Stomach (tissue), 9 donors: ENCODE data around the gene GATM. TPM values are rescaled to one million over a fixed set of nuclear protein-coding genes. Genes with fewer than 3 reads are reported as not detected.

Experiments
- DNase-seq, 2 donors: peaks; one replicate each; pipeline versions ENCODE4 v3.0.0 to v3.0.0-alpha.2; 2013 to 2019
- H3K27ac ChIP-seq, 5 donors: fragments of 200-600 bp in 4 of 5; sonication (generic) in 4 of 5; one replicate each; pipeline ENCODE4 v1.5.1; 2013 to 2019; ENCODE audit warnings: mild to moderate bottlenecking in 1 of 5, moderate library complexity in 1 of 5
- H3K27me3 ChIP-seq, 3 donors: fragments of 200-600 bp; sonication (generic); one replicate each; pipeline ENCODE4 v1.5.1; 2017 to 2019; ENCODE audit warnings: mixed run types in 1 of 3
- H3K36me3 ChIP-seq, 4 donors: fragments of 200-600 bp; sonication (generic); 1 replicate in 3 of 4; 2 replicates in 1 of 4; pipeline ENCODE4 v1.5.1; 2016 to 2019
- H3K4me1 ChIP-seq, 4 donors: fragments of 200-600 bp; sonication (generic); one replicate each; pipeline ENCODE4 v1.5.1; 2016 to 2019
- H3K4me3 ChIP-seq, 4 donors: fragments of 200-600 bp; sonication (generic) in 3 of 4; one replicate each; pipeline ENCODE4 v1.5.1; 2016 to 2019; ENCODE audit warnings: mild to moderate bottlenecking in 1 of 4
- H3K9me3 ChIP-seq, 4 donors: fragments of 200-600 bp; sonication (generic); one replicate each; pipeline ENCODE4 v1.5.1; 2016 to 2019
- CTCF ChIP-seq, 7 experiments: fragments of 450-650 bp in 4 of 7; fragments of 200-600 bp in 3 of 7; sonication (generic) in 3 of 7; IDR thresholded peaks; one replicate each; pipeline ENCODE4 v1.5.1; 2016 to 2019; ENCODE audit warnings: antibody characterized with exemption in 7 of 7, control low read depth in 2 of 7, mild to moderate bottlenecking in 1 of 7
- EP300 ChIP-seq: sonication (generic); formaldehyde crosslinking; IDR thresholded peaks from one replicate; pipeline ENCODE4 v1.6.1; 2017; ENCODE audit warnings: antibody characterized with exemption
- POLR2A ChIP-seq, 4 donors: fragments of 450-650 bp; IDR thresholded peaks; one replicate each; pipeline ENCODE4 v1.6.1; 2016; ENCODE audit warnings: antibody characterized with exemption in 4 of 4, control low read depth in 2 of 4, mild to moderate bottlenecking in 1 of 4, moderate library complexity in 1 of 4
- POLR2AphosphoS5 ChIP-seq, 3 donors: sonication (generic); formaldehyde crosslinking; IDR thresholded peaks; one replicate each; pipeline ENCODE4 v1.6.1; 2016; ENCODE audit warnings: antibody characterized with exemption in 3 of 3
- WGBS, 5 donors: extraction: QIAGEN DNeasy Blood & Tissue Kit in 3 of 5; methylation state at CpG; one replicate each; pipeline versions ENCODE4 v1.1.5 to v1.1.7; 2013 to 2018; 5-methylcytosine and 5-hydroxymethylcytosine counted together
- intact Hi-C: fragments of 100-400 bp; cut with DNase I; formaldehyde crosslinking; loops from one replicate; pipeline ENCODE4 v1.15.1; 2023; ENCODE audit warnings: low total_unique reads
- polyA plus RNA-seq, 3 donors: library from polyadenylated mRNA; stranded (reverse); fragments of 200-250 nt; gene quantifications; one replicate each; pipeline ENCODE4 v1.2.3, GENCODE V29; 2013
- total RNA-seq, 5 donors: library from RNA; depleted of rRNA; stranded (reverse); fragments of >200 nt; gene quantifications; one replicate each; pipeline versions ENCODE4 v1.1.0 to v1.2.3, GENCODE V29; 2014 to 2016
- donor health status: healthy with polysubstance abuse.
- donor health status: Bipolar disorder and iron deficiency.
- donor health status: healthy.

The GATM gene
- total and polyA plus RNA-seq, 8 donors = 22.6 to 110 (median 53.1) TPM

- no peak overlapping the region for H3K27ac ChIP-seq
- TF ChIP-seq CTCF (IDR thresholded peaks at IDR 0.05) (peak in 5 of 7 experiments; percentile 45 to 82 (median 68)), POLR2AphosphoS5 (IDR thresholded peaks at IDR 0.05) (peak in 1 of 3 donors; percentile 24), POLR2A (IDR thresholded peaks at IDR 0.05) (no peak), EP300 (no peak)
- H3K36me3 ChIP-seq = no peaks in the 10 kb centered on the region
- intact Hi-C loops = loop anchor here (10.0 kb wide), 2 partner anchors 95 to 195 kb away; no protein-coding TSS in a partner anchor
- H3K27me3 ChIP-seq = peaks cover 0 to 4% (median 0%) of the 10 kb centered on the region in 3 donors
- peak in 1 of 2 donors; percentile 82 for DNase-seq
- no peak overlapping the region for H3K4me3 ChIP-seq
- H3K9me3 ChIP-seq = no peaks in the 10 kb centered on the region
- 50 to 53% (median 50%) methylated on average over 6 of the region's 6 CpGs for WGBS, 5 donors
- H3K4me1 ChIP-seq = peaks cover 11 to 36% (median 19%) of the 10 kb centered on the region in 4 donors
Measured at GRCh38 chr15:45399381-45400212, 21.3 kb upstream of the GATM start.

- Histone ChIP-seq H3K27me3 (peaks cover 0 to 4% (median 0%) of the 10 kb centered on the region in 3 donors), H3K36me3 (no peaks in the 10 kb centered on the region), H3K4me3 (no peak overlapping the region), H3K27ac (no peak overlapping the region), H3K9me3 (no peaks in the 10 kb centered on the region), H3K4me1 (peaks cover 0 to 25% (median 7%) of the 10 kb centered on the region in 4 donors)
- TF ChIP-seq CTCF (IDR thresholded peaks at IDR 0.05) (no peak), EP300 (no peak), POLR2A (IDR thresholded peaks at IDR 0.05) (no peak), POLR2AphosphoS5 (IDR thresholded peaks at IDR 0.05) (no peak)
- intact Hi-C loops = loop anchor here (10.0 kb wide), 1 partner anchor 92 kb away; no protein-coding TSS in a partner anchor
- 69 to 82% (median 76%) methylated on average over 6 of the region's 6 CpGs for WGBS, 5 donors
- no peak for DNase-seq
Measured at GRCh38 chr15:45397116-45397665, 18.8 kb upstream of the GATM start.

- intact Hi-C loops = loop anchor here (10.0 kb wide), 1 partner anchor 91 kb away; no protein-coding TSS in a partner anchor
- Histone ChIP-seq H3K36me3 (no peaks in the 10 kb centered on the region), H3K4me3 (no peak overlapping the region), H3K27ac (no peak overlapping the region), H3K27me3 (peaks cover 0 to 4% (median 0%) of the 10 kb centered on the region in 3 donors), H3K9me3 (no peaks in the 10 kb centered on the region), H3K4me1 (peaks cover 0 to 18% (median 3%) of the 10 kb centered on the region in 4 donors)
- WGBS, 5 donors = 40 to 58% (median 49%) methylated on average over 4 of the region's 4 CpGs
- no peak for DNase-seq
- TF ChIP-seq EP300 (no peak), POLR2A (IDR thresholded peaks at IDR 0.05) (no peak), POLR2AphosphoS5 (IDR thresholded peaks at IDR 0.05) (no peak), CTCF (IDR thresholded peaks at IDR 0.05) (no peak)
Measured at GRCh38 chr15:45395943-45396342, 17.6 kb upstream of the GATM start.

- Histone ChIP-seq H3K9me3 (no peaks in the 10 kb centered on the region), H3K27me3 (peaks cover 0 to 4% (median 0%) of the 10 kb centered on the region in 3 donors), H3K27ac (no peak overlapping the region), H3K36me3 (no peaks in the 10 kb centered on the region), H3K4me1 (peaks cover 0 to 15% (median 2%) of the 10 kb centered on the region in 4 donors), H3K4me3 (no peak overlapping the region)
- 74 to 94% (median 80%) methylated on average over 2 of the region's 2 CpGs for WGBS, 5 donors
- TF ChIP-seq POLR2A (IDR thresholded peaks at IDR 0.05) (no peak), CTCF (IDR thresholded peaks at IDR 0.05) (no peak), POLR2AphosphoS5 (IDR thresholded peaks at IDR 0.05) (no peak), EP300 (no peak)
- DNase-seq = no peak
- intact Hi-C loops = loop anchor here (10.0 kb wide), 1 partner anchor 90 kb away; no protein-coding TSS in a partner anchor
Measured at GRCh38 chr15:45394681-45395080, 16.3 kb upstream of the GATM start.
